HAP-1 (cell line): ENCODE data around the gene ADA.
"Not testable (repeated sequence)": the region's sequence is repeated elsewhere in the genome, so short reads cannot be mapped to it uniquely, and the experiment has no call there.

ENCODE experiments used
- DNase-seq, 2 experiments: peaks; one replicate each; pipeline ENCODE4 v3.0.0-alpha.2; 2016 to 2020; ENCODE audit warnings: low spot score in 2 of 2
- H3K27me3 ChIP-seq: fragments of 250-450 bp; sonication (Bioruptor Pico); 2 replicates; pipeline ENCODE4 v1.5.1; 2020; ENCODE audit warnings: low read depth, mild to moderate bottlenecking, moderate library complexity
- H3K36me3 ChIP-seq: fragments of 250-450 bp; sonication (Bioruptor Pico); replicated peaks from 2 replicates; pipeline ENCODE4 v1.5.1; 2020; ENCODE audit warnings: mild to moderate bottlenecking
- H3K4me1 ChIP-seq: fragments of 250-450 bp; sonication (Bioruptor Pico); 2 replicates; pipeline ENCODE4 v1.5.1; 2020; ENCODE audit warnings: mild to moderate bottlenecking
- H3K4me3 ChIP-seq: fragments of 250-450 bp; sonication (Bioruptor Pico); 2 replicates; pipeline ENCODE4 v1.5.1; 2020; ENCODE audit warnings: mild to moderate bottlenecking, moderate library complexity
- H3K9me3 ChIP-seq: fragments of 250-450 bp; sonication (Bioruptor Pico); 2 replicates; pipeline ENCODE4 v1.5.1; 2020; ENCODE audit warnings: mild to moderate bottlenecking, moderate library complexity
- in situ Hi-C: fragments of 300-500 bp; cut with MboI; formaldehyde crosslinking; loops from 3 replicates; pipeline ENCODE4 v1.14.3; 2020; ENCODE audit warnings: low sequenced_read_pairs, inconsistent platforms, mixed read lengths

Gene ADA

GRCh38 chr20:44592366-44592765 is 59.1 kb downstream of the ADA start:
- no peaks in the 10 kb centered on the region for H3K27me3 ChIP-seq
- no peak overlapping the region for H3K4me3 ChIP-seq
- in situ Hi-C loops, result no loop called here
- H3K4me1 ChIP-seq, result no peaks in the 10 kb centered on the region
- DNase-seq, result no peak
- no peaks in the 10 kb centered on the region for H3K36me3 ChIP-seq
- no peaks in the 10 kb centered on the region for H3K9me3 ChIP-seq

GRCh38 chr20:44590980-44591778 is 60.3 kb downstream of the ADA start:
- DNase-seq, result no peak
- Histone ChIP-seq H3K9me3 (no peaks in the 10 kb centered on the region), H3K27me3 (no peaks in the 10 kb centered on the region), H3K4me3 (no peak overlapping the region), H3K4me1 (no peaks in the 10 kb centered on the region), H3K36me3 (no peaks in the 10 kb centered on the region)
- in situ Hi-C loops, result no loop called here

- H3K4me1 ChIP-seq, result no peaks in the 10 kb centered on the region
- in situ Hi-C loops, result no loop called here
- DNase-seq, result no peak
- H3K27me3 ChIP-seq, result no peaks in the 10 kb centered on the region
- no peak overlapping the region for H3K4me3 ChIP-seq
- no peaks in the 10 kb centered on the region for H3K36me3 ChIP-seq
- no peaks in the 10 kb centered on the region for H3K9me3 ChIP-seq
These were observed 62.0 kb downstream of the ADA start for GRCh38 chr20:44589537-44589936.

- in situ Hi-C loops, DNase-seq, H3K4me1 ChIP-seq, H3K36me3 ChIP-seq, H3K4me3 ChIP-seq, H3K9me3 ChIP-seq, H3K27me3 ChIP-seq: not testable (repeated sequence)
These were observed 63.2 kb downstream of the ADA start for GRCh38 chr20:44588321-44588720.

GRCh38 chr20:44587035-44587980 is 64.2 kb downstream of the ADA start:
- in situ Hi-C loops, result no loop called here
- Histone ChIP-seq H3K9me3 (no peaks in the 10 kb centered on the region), H3K36me3 (no peaks in the 10 kb centered on the region), H3K27me3 (no peaks in the 10 kb centered on the region), H3K4me3 (no peak overlapping the region), H3K4me1 (peaks cover 6% of the 10 kb centered on the region)
- DNase-seq, result no peak

GRCh38 chr20:44586289-44586911 is 65.1 kb downstream of the ADA start:
- Histone ChIP-seq H3K9me3 (no peaks in the 10 kb centered on the region), H3K4me3 (no peak overlapping the region), H3K27me3 (no peaks in the 10 kb centered on the region), H3K36me3 (no peaks in the 10 kb centered on the region), H3K4me1 (peaks cover 8% of the 10 kb centered on the region)
- in situ Hi-C loops, result no loop called here
- no peak for DNase-seq

- no peaks in the 10 kb centered on the region for H3K9me3 ChIP-seq
- no peak overlapping the region for H3K4me3 ChIP-seq
- no peak for DNase-seq
- H3K36me3 ChIP-seq, result no peaks in the 10 kb centered on the region
- in situ Hi-C loops, result no loop called here
- H3K4me1 ChIP-seq, result peaks cover 8% of the 10 kb centered on the region
- no peaks in the 10 kb centered on the region for H3K27me3 ChIP-seq
These were observed 66.2 kb downstream of the ADA start for GRCh38 chr20:44585057-44585963.

- no peaks in the 10 kb centered on the region for H3K9me3 ChIP-seq
- no peak for DNase-seq
- no peaks in the 10 kb centered on the region for H3K36me3 ChIP-seq
- no peaks in the 10 kb centered on the region for H3K27me3 ChIP-seq
- in situ Hi-C loops, result no loop called here
- H3K4me1 ChIP-seq, result peaks cover 8% of the 10 kb centered on the region
- H3K4me3 ChIP-seq, result no peak overlapping the region
These were observed 67.3 kb downstream of the ADA start for GRCh38 chr20:44584162-44584561.

- in situ Hi-C loops, result no loop called here
- H3K36me3 ChIP-seq, result no peaks in the 10 kb centered on the region
- no peaks in the 10 kb centered on the region for H3K27me3 ChIP-seq
- H3K9me3 ChIP-seq, result no peaks in the 10 kb centered on the region
- H3K4me1 ChIP-seq, result peaks cover 8% of the 10 kb centered on the region
- no peak for DNase-seq
- no peak overlapping the region for H3K4me3 ChIP-seq
These were observed 68.3 kb downstream of the ADA start for GRCh38 chr20:44583157-44583556.

GRCh38 chr20:44582311-44583025 is 69.0 kb downstream of the ADA start, which contains the start of gene PKIG:
Gene PKIG, plus strand, starts transcription at chr20:44582579. Its CDS starts 31,978 bp downstream, at chr20:44614557.
- Histone ChIP-seq H3K9me3 (no peaks in the 10 kb centered on the region), H3K36me3 (no peaks in the 10 kb centered on the region), H3K27me3 (no peaks in the 10 kb centered on the region), H3K4me3 (no peak within 1 kb of the TSS), H3K4me1 (peaks cover 8% of the 10 kb centered on the region)
- in situ Hi-C loops, result no loop called here
- peak; percentile 6 to 21 for DNase-seq

GRCh38 chr20:44581515-44581914 is 70.0 kb downstream of the ADA start:
- Histone ChIP-seq H3K27me3 (no peaks in the 10 kb centered on the region), H3K4me1 (peaks cover 8% of the 10 kb centered on the region), H3K4me3 (no peak overlapping the region), H3K36me3 (no peaks in the 10 kb centered on the region), H3K9me3 (no peaks in the 10 kb centered on the region)
- no peak for DNase-seq
- in situ Hi-C loops, result no loop called here

GRCh38 chr20:44580581-44581268 is 70.8 kb downstream of the ADA start:
- Histone ChIP-seq H3K4me1 (peaks cover 8% of the 10 kb centered on the region), H3K4me3 (no peak overlapping the region), H3K9me3 (no peaks in the 10 kb centered on the region), H3K36me3 (no peaks in the 10 kb centered on the region), H3K27me3 (no peaks in the 10 kb centered on the region)
- DNase-seq, result no peak
- in situ Hi-C loops, result no loop called here
